Neural crest cell (in vitro differentiated cells): ENCODE measurements around the gene CALR3. TPM values are rescaled to one million over a fixed set of nuclear protein-coding genes. Genes with fewer than 3 reads are reported as not detected.
"Not testable (repeated sequence)": the region's sequence is repeated elsewhere in the genome, so short reads cannot be mapped to it uniquely, and the experiment has no call there.

Source experiments
- DNase-seq: peaks from one replicate; pipeline ENCODE4 v3.0.0; 2021; ENCODE audit warnings: low read depth, mixed read lengths, low spot score
- H3K27ac Mint-ChIP-seq: one replicate; pipeline ENCODE4 v1.8.0; 2021; ENCODE audit warnings: mild to moderate bottlenecking, mixed read lengths; ENCODE audit not compliant: unreplicated experiment
- H3K27me3 Mint-ChIP-seq: 2 replicates; pipeline ENCODE4 v1.8.0; 2021; ENCODE audit warnings: low read depth, mild to moderate bottlenecking, mixed read lengths
- H3K36me3 Mint-ChIP-seq: 2 replicates; pipeline ENCODE4 v1.8.0; 2021; ENCODE audit warnings: low read depth, mild to moderate bottlenecking, mixed read lengths
- H3K4me1 Mint-ChIP-seq: 2 replicates; pipeline ENCODE4 v1.8.0; 2021; ENCODE audit warnings: mixed read lengths
- H3K4me3 Mint-ChIP-seq: one replicate; pipeline ENCODE4 v1.8.0; 2021; ENCODE audit warnings: mild to moderate bottlenecking, mixed read lengths
- H3K9me3 Mint-ChIP-seq: 2 replicates; pipeline ENCODE4 v1.8.0; 2021; ENCODE audit warnings: mixed read lengths
- CTCF ChIP-seq: fragments of 200-600 bp; sonication (generic); conservative IDR thresholded peaks from 2 replicates; pipeline ENCODE4 v1.5.0; 2021; ENCODE audit warnings: antibody characterized with exemption, mild to moderate bottlenecking
- total RNA-seq: library from RNA; stranded (reverse); gene quantifications from 2 replicates; pipeline ENCODE4 v1.2.1, GENCODE V29; 2021

CALR3 gene
- total RNA-seq, 1 donor from 2014 or later = not detected

GRCh38 chr19:16516923-16517610 is 21.1 kb upstream of the CALR3 start:
- Mint-ChIP-seq H3K27ac (no peak overlapping the region), H3K9me3 (no peaks in the 10 kb centered on the region), H3K4me3 (no peak overlapping the region), H3K4me1 (no peaks in the 10 kb centered on the region), H3K36me3 (peaks cover 8% of the 10 kb centered on the region), H3K27me3 (no peaks in the 10 kb centered on the region)
- TF ChIP-seq CTCF = no peak
- DNase-seq = no peak

- Mint-ChIP-seq H3K27me3 (no peaks in the 10 kb centered on the region), H3K4me1 (no peaks in the 10 kb centered on the region), H3K27ac (no peak overlapping the region), H3K9me3 (no peaks in the 10 kb centered on the region), H3K4me3 (no peak overlapping the region), H3K36me3 (peaks cover 8% of the 10 kb centered on the region)
- no peak for TF ChIP-seq CTCF
- DNase-seq = no peak
Observed at GRCh38 chr19:16516381-16516780, 20.4 kb upstream of the CALR3 start.

- Mint-ChIP-seq H3K4me3 (no peak overlapping the region), H3K27ac (no peak overlapping the region)
Observed at GRCh38 chr19:16514383-16515019, 18.5 kb upstream of the CALR3 start.

GRCh38 chr19:16512611-16513010 is 16.6 kb upstream of the CALR3 start:
- not testable (repeated sequence) for H3K4me1 Mint-ChIP-seq, H3K36me3 Mint-ChIP-seq, H3K27ac Mint-ChIP-seq, H3K27me3 Mint-ChIP-seq, H3K4me3 Mint-ChIP-seq, H3K9me3 Mint-ChIP-seq, DNase-seq

More at GRCh38 chr19:16514383-16515019, 18.5 kb upstream of the CALR3 start:
- peaks cover 8% of the 10 kb centered on the region for H3K36me3 Mint-ChIP-seq
- H3K9me3 Mint-ChIP-seq = no peaks in the 10 kb centered on the region
- H3K27me3 Mint-ChIP-seq = no peaks in the 10 kb centered on the region
- no peak for TF ChIP-seq CTCF
- no peak for DNase-seq
- peaks cover 4% of the 10 kb centered on the region for H3K4me1 Mint-ChIP-seq

GRCh38 chr19:16509141-16510061 is 13.4 kb upstream of the CALR3 start:
- H3K36me3 Mint-ChIP-seq = no peaks in the 10 kb centered on the region
- DNase-seq = no peak
- no peaks in the 10 kb centered on the region for H3K9me3 Mint-ChIP-seq
- H3K27ac Mint-ChIP-seq = peak overlapping the region; percentile 62
- H3K27me3 Mint-ChIP-seq = no peaks in the 10 kb centered on the region
- TF ChIP-seq CTCF = no peak
- no peak overlapping the region for H3K4me3 Mint-ChIP-seq
- peaks cover 7% of the 10 kb centered on the region for H3K4me1 Mint-ChIP-seq
